GF-D8 (cell line): ENCODE results near the gene NBR1.
"Not testable (repeated sequence)": the region's sequence is repeated elsewhere in the genome, so short reads cannot be mapped to it uniquely, and the experiment has no call there.

ENCODE experiments used
- DNase-seq: peaks from one replicate; lab custom pipeline; 2025; lab: John Stamatoyannopoulos, UW

NBR1 gene

GRCh38 chr17:43170766-43171585 is at the start of gene NBR1:
NBR1 (plus strand) TSS chr17:43171214; CDS start chr17:43175800, 4,586 bp downstream.
- DNase-seq: peak; percentile 99

- DNase-seq: peak; percentile 99
Observed at GRCh38 chr17:43125133-43125966, 45.7 kb upstream of the NBR1 start, which contains the start of gene BRCA1. BRCA1 (minus strand) TSS chr17:43125364; CDS start chr17:43124096, 1,268 bp downstream.

- no peak for DNase-seq
Observed at GRCh38 chr17:43125967-43126910, 44.8 kb upstream of the NBR1 start.

GRCh38 chr17:43126911-43127290 is 44.1 kb upstream of the NBR1 start:
- no peak for DNase-seq

GRCh38 chr17:43127333-43127876 is 43.6 kb upstream of the NBR1 start:
- not testable (repeated sequence) for DNase-seq

- peak; percentile 87 for DNase-seq
Observed at GRCh38 chr17:43129671-43130010, 41.4 kb upstream of the NBR1 start.

- no peak for DNase-seq
Observed at GRCh38 chr17:43132117-43132516, 38.9 kb upstream of the NBR1 start.

GRCh38 chr17:43133439-43133838 is 37.6 kb upstream of the NBR1 start:
- not testable (repeated sequence) for DNase-seq

GRCh38 chr17:43134774-43135453 is 36.1 kb upstream of the NBR1 start:
- DNase-seq: no peak

GRCh38 chr17:43135454-43135819 is 35.6 kb upstream of the NBR1 start:
- DNase-seq: no peak

GRCh38 chr17:43136574-43136973 is 34.4 kb upstream of the NBR1 start:
- DNase-seq: peak; percentile 63

- not testable (repeated sequence) for DNase-seq
Observed at GRCh38 chr17:43138531-43138930, 32.5 kb upstream of the NBR1 start.

- DNase-seq: peak; percentile 64
Observed at GRCh38 chr17:43140396-43141332, 30.4 kb upstream of the NBR1 start.

- DNase-seq: no peak
Observed at GRCh38 chr17:43142153-43142552, 28.9 kb upstream of the NBR1 start.

- DNase-seq: no peak
Observed at GRCh38 chr17:43143201-43143600, 27.8 kb upstream of the NBR1 start.

GRCh38 chr17:43146649-43147048 is 24.4 kb upstream of the NBR1 start:
- DNase-seq: no peak

- DNase-seq: no peak
Observed at GRCh38 chr17:43151880-43152456, 19.0 kb upstream of the NBR1 start.

GRCh38 chr17:43153197-43153835 is 17.7 kb upstream of the NBR1 start:
- DNase-seq: peak; percentile 80

GRCh38 chr17:43155666-43156065 is 15.3 kb upstream of the NBR1 start:
- DNase-seq: no peak
